ENCODE measurements around the gene SLC29A4. TPM values are rescaled to one million over a fixed set of nuclear protein-coding genes. Genes with fewer than 3 reads are reported as not detected.
"Not testable (repeated sequence)": the region's sequence is repeated elsewhere in the genome, so short reads cannot be mapped to it uniquely, and the experiment has no call there.

Gene SLC29A4
- total RNA-seq, 1 experiment from 2014 or later: 8.9 TPM

DNA sequence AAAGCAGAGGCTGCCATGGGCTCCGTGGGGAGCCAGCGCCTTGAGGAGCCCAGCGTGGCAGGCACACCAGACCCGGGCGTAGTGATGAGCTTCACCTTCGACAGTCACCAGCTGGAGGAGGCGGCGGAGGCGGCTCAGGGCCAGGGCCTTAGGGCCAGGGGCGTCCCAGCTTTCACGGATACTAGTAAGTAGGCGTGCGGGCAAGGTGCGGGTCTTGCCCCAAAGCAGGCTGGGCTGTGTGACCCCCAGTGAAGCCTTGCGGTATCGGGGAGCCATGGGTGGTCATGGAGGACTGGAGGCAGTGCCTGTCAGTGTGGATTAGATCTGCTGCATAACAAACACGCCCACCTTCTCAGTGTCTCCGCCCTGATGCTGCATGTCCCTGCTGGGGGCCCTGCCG, 5.1 kb downstream of the SLC29A4 start:
- H3K36me3 ChIP-seq (ENCODE audit: low read depth, low read length): no peaks in the 10 kb centered on the region
- intact Hi-C loops (cut with micrococcal nuclease): no loop called here
- H2AFZ ChIP-seq (ENCODE audit: low read length): no peak overlapping the region
- H4K20me1 ChIP-seq (ENCODE audit: low read length): no peaks in the 10 kb centered on the region
- no peaks in the 10 kb centered on the region for H3K27me3 ChIP-seq (ENCODE audit: low read length)
- TF ChIP-seq, protein P1, sequence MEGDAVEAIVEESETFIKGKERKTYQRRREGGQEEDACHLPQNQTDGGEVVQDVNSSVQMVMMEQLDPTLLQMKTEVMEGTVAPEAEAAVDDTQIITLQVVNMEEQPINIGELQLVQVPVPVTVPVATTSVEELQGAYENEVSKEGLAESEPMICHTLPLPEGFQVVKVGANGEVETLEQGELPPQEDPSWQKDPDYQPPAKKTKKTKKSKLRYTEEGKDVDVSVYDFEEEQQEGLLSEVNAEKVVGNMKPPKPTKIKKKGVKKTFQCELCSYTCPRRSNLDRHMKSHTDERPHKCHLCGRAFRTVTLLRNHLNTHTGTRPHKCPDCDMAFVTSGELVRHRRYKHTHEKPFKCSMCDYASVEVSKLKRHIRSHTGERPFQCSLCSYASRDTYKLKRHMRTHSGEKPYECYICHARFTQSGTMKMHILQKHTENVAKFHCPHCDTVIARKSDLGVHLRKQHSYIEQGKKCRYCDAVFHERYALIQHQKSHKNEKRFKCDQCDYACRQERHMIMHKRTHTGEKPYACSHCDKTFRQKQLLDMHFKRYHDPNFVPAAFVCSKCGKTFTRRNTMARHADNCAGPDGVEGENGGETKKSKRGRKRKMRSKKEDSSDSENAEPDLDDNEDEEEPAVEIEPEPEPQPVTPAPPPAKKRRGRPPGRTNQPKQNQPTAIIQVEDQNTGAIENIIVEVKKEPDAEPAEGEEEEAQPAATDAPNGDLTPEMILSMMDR (conservative IDR thresholded peaks at IDR 0.05; ENCODE audit: low read depth, low read length): no peak
- TF ChIP-seq EZH2 (IDR thresholded peaks at IDR 0.05; ENCODE audit: low read length, unreplicated experiment) (no peak), EZH2phosphoT487 (IDR thresholded peaks at IDR 0.05; ENCODE audit: borderline replicate concordance, low read length) (no peak)
- no peaks in the 10 kb centered on the region for H3K9me3 ChIP-seq (ENCODE audit: low read length)
- H3K27ac ChIP-seq (ENCODE audit: low read length): no peak overlapping the region
- no peaks in the 10 kb centered on the region for H3F3A ChIP-seq (ENCODE audit: low read length, unreplicated experiment)
- CTCF ChIA-PET: no interaction called here
- H3K4me3 ChIP-seq (ENCODE audit: low read length): no peak overlapping the region
- POLR2A ChIA-PET (ENCODE audit: unreplicated experiment): no interaction called here
- no peak overlapping the region for H3K9ac ChIP-seq (ENCODE audit: low read length)
- DNase-seq: no peak
- H3K4me2 ChIP-seq (ENCODE audit: low read length): no peak overlapping the region
- H3K79me2 ChIP-seq (ENCODE audit: low read length): no peaks in the 10 kb centered on the region
- no peaks in the 10 kb centered on the region for H3K4me1 ChIP-seq (ENCODE audit: insufficient read depth, low read length)
- H3K9me2 ChIP-seq (replicated peaks; ENCODE audit: low read length): no peaks in the 10 kb centered on the region
- BruUV-seq (replicated peaks): no TSS peak
- ATAC-seq: no peak

GRCh38 chr7:5288560-5288959, 5.8 kb downstream of the SLC29A4 start:
- POLR2A ChIA-PET (ENCODE audit: unreplicated experiment); H3K9ac ChIP-seq (ENCODE audit: low read length); ATAC-seq: not testable (repeated sequence)

DNA sequence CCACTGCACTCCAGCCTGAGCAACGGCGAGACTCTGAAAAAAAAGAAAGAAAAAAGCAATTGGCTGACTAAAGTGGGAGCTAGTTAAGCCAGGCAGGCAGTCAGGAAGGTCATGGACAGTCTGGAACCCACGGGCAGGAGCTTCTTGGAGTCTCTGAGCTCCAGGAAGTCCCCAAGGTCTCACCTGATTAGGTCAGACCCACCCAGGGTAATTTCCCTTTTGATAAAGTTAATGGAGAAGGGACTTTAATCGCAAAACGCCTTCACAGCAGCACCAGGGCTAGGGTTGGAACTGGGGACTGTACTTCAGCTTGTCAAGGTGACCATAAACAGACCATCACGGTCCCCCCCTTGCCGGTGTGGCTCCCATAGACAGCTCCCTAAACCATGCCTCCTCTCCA, 6.6 kb downstream of the SLC29A4 start:
- Histone ChIP-seq H3K4me1 (ENCODE audit: insufficient read depth, low read length) (no peaks in the 10 kb centered on the region), H4K20me1 (ENCODE audit: low read length) (no peaks in the 10 kb centered on the region), H3K9me2 (replicated peaks; ENCODE audit: low read length) (no peaks in the 10 kb centered on the region), H3K27me3 (ENCODE audit: low read length) (no peaks in the 10 kb centered on the region), H3K9ac (ENCODE audit: low read length) (no peak overlapping the region), H3K36me3 (ENCODE audit: low read depth, low read length) (no peaks in the 10 kb centered on the region), H3K4me2 (ENCODE audit: low read length) (no peak overlapping the region), H3F3A (ENCODE audit: low read length, unreplicated experiment) (no peaks in the 10 kb centered on the region), H3K79me2 (ENCODE audit: low read length) (no peaks in the 10 kb centered on the region), H3K9me3 (ENCODE audit: low read length) (no peaks in the 10 kb centered on the region), H2AFZ (ENCODE audit: low read length) (no peak overlapping the region), H3K27ac (ENCODE audit: low read length) (no peak overlapping the region), H3K4me3 (ENCODE audit: low read length) (no peak overlapping the region)
- CTCF ChIA-PET: no interaction called here
- BruUV-seq (replicated peaks): no TSS peak
- ATAC-seq (no peak), DNase-seq (no peak)
- intact Hi-C loops (cut with micrococcal nuclease): no loop called here
- POLR2A ChIA-PET (ENCODE audit: unreplicated experiment): no interaction called here
- TF ChIP-seq, protein P1 (conservative IDR thresholded peaks at IDR 0.05; ENCODE audit: low read depth, low read length): no peak
- TF ChIP-seq EZH2phosphoT487 (IDR thresholded peaks at IDR 0.05; ENCODE audit: borderline replicate concordance, low read length) (no peak), EZH2 (IDR thresholded peaks at IDR 0.05; ENCODE audit: low read length, unreplicated experiment) (no peak)

More at GRCh38 chr7:5288560-5288959, 5.8 kb downstream of the SLC29A4 start:
- H3K36me3 ChIP-seq (ENCODE audit: low read depth, low read length); H4K20me1 ChIP-seq (ENCODE audit: low read length); H3K27ac ChIP-seq (ENCODE audit: low read length); H3K79me2 ChIP-seq (ENCODE audit: low read length); H2AFZ ChIP-seq (ENCODE audit: low read length); CTCF ChIA-PET; H3K9me3 ChIP-seq (ENCODE audit: low read length); H3K4me3 ChIP-seq (ENCODE audit: low read length); BruUV-seq (replicated peaks); H3K9me2 ChIP-seq (replicated peaks; ENCODE audit: low read length); intact Hi-C loops (cut with micrococcal nuclease); DNase-seq; H3K4me1 ChIP-seq (ENCODE audit: insufficient read depth, low read length); H3K27me3 ChIP-seq (ENCODE audit: low read length); H3K4me2 ChIP-seq (ENCODE audit: low read length); H3F3A ChIP-seq (ENCODE audit: low read length, unreplicated experiment): not testable (repeated sequence)

Data from PC-3 (cell line).